ENCODE results near the gene GAS7. TPM values are rescaled to one million over a fixed set of nuclear protein-coding genes. Genes with fewer than 3 reads are reported as not detected.

GAS7 gene
- total and polyA plus RNA-seq, 3 donors from 2014 or later: 70.2 to 184 (median 152) TPM

DNA sequence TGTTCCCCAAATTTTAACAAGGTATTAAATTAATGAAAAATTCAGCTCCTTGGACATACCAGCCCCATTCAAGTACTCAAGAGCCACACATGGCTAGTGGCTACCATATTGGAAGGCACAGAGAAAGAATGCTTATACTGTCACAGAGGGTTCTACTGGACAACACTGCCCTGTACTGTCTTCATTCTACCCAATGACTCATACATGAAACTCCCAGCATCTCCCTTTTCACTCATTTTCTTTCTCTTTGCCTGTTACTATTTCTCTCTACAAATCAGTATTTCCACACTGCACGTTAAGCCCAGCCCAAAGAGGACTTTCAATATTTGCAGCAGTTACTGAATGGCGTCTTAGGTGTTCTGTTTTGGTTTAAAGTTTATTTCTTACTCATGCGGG lies 221.2 kb downstream of the GAS7 start:
- no peak for DNase-seq
- H3K27me3 ChIP-seq: no peaks in the 10 kb centered on the region
- no peaks in the 10 kb centered on the region for H3K9me3 ChIP-seq
- H3K36me3 ChIP-seq (ENCODE audit: low read depth, missing control alignments): no peaks in the 10 kb centered on the region
- intact Hi-C loops (cut with DNase I; ENCODE audit: low total_unique reads): no loop called here
- 91 to 95% methylated on average over 3 of the region's 3 CpGs for whole genome bisulfite sequencing, 2 donors
- H3K27ac ChIP-seq: no peak overlapping the region
- H3K4me1 ChIP-seq: peaks cover 7% of the 10 kb centered on the region
- no peak overlapping the region for H3K4me3 ChIP-seq
- TF ChIP-seq, protein P1, sequence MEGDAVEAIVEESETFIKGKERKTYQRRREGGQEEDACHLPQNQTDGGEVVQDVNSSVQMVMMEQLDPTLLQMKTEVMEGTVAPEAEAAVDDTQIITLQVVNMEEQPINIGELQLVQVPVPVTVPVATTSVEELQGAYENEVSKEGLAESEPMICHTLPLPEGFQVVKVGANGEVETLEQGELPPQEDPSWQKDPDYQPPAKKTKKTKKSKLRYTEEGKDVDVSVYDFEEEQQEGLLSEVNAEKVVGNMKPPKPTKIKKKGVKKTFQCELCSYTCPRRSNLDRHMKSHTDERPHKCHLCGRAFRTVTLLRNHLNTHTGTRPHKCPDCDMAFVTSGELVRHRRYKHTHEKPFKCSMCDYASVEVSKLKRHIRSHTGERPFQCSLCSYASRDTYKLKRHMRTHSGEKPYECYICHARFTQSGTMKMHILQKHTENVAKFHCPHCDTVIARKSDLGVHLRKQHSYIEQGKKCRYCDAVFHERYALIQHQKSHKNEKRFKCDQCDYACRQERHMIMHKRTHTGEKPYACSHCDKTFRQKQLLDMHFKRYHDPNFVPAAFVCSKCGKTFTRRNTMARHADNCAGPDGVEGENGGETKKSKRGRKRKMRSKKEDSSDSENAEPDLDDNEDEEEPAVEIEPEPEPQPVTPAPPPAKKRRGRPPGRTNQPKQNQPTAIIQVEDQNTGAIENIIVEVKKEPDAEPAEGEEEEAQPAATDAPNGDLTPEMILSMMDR (IDR thresholded peaks at IDR 0.05): no peak
- no peak for TF ChIP-seq POLR2A (IDR thresholded peaks at IDR 0.05)

DNA sequence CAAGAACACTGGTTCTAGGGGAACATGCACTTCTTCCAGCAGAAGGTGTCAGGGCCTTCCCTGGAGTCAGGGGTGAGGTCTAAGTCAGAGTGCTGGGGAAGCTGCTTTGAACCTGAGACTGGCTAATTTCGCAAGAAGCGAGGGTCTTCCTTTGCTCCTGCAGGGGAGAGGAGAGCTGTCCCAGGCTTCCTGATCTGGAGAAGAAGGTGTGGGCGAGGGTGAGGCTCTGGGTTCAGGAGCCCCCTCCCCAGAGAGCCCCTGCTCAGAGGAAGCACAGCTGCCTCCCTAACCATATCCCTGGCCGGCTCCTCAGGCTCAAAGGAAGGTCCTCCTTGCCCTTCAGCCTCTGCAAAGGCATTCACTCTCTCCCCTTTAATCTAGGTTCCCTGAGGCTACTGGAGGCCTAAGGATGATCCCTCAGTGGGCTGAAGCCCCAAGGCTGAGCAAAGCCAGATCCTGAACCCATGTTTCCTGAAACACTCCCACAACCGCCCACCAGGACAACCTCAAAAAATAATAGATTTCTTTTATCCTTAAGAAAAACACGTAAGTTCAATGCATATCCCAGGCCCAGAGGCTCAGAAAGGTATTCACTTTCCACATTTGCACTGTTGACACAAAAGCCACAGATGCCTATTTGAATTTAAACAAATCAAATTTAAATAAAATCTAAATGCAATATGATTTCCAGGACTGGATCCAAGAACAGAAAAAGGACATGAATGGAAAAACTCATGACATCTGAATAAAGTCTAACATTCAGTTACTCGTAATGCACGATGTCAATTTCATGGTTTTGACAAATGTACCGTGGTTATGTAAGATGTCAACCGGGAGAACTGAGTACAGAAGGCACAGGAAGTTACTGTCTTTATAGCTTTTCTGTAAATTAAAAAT lies 221.9 kb downstream of the GAS7 start:
- no peaks in the 10 kb centered on the region for H3K27me3 ChIP-seq
- 88 to 96% methylated on average over 9 to 10 of the region's 10 CpGs for WGBS, 2 donors
- no peak for DNase-seq
- H3K9me3 ChIP-seq: no peaks in the 10 kb centered on the region
- TF ChIP-seq, protein P1 (IDR thresholded peaks at IDR 0.05): no peak
- no peak for TF ChIP-seq POLR2A (IDR thresholded peaks at IDR 0.05)
- no peaks in the 10 kb centered on the region for H3K36me3 ChIP-seq (ENCODE audit: low read depth, missing control alignments)
- intact Hi-C loops (cut with DNase I; ENCODE audit: low total_unique reads): no loop called here
- H3K4me3 ChIP-seq: no peak overlapping the region
- peaks cover 11% of the 10 kb centered on the region for H3K4me1 ChIP-seq
- no peak overlapping the region for H3K27ac ChIP-seq

DNA sequence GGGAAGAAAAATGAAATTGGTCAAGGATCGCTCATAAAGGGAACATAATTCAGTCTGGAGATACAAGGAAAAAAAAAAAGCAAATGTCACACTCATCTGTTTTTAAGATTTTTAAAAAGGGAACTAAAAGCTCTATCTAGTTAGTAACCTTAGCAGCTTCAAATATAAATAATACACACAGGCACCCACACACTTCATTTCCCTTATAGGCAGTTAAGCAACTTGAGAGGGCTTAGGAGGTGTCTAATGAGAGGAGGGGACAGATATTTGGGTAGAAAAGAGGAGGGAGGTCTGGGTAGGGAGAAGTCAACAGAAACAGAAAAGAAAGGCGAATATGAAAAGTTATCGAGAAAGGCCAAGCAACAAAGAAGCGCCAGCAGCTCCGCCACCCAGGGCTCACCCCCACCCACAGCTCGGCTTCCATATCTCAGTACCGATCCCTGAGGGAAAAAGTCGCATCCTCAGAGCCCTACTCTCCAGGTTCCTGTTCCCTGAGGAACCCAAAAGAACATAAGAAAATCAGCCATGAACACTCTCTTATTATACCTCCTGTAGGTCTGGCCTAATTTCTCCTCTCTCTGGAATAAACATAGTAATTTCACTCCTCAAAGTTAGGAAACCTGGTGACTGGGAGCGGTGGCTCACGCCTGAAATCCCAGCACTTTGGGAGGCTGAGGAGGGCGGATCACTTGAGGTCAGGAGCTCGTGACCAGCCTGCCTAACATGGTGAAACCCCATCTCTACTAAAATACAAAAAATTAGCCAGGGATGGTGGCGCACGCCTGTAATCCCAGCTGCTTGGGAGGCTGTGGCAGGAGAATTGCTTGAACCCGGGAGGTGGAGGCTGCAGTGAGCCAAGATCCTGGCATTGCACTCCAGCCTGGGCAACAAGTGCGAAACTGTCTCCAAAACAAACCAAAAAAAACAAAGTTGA lies 223.7 kb downstream of the GAS7 start:
- DNase-seq: no peak
- Histone ChIP-seq H3K4me3 (no peak overlapping the region), H3K27ac (peak overlapping the region in 1 of 2 donors; percentile 37), H3K36me3 (ENCODE audit: low read depth, missing control alignments) (no peaks in the 10 kb centered on the region), H3K27me3 (no peaks in the 10 kb centered on the region), H3K4me1 (peaks cover 14% of the 10 kb centered on the region), H3K9me3 (no peaks in the 10 kb centered on the region)
- 84 to 91% methylated on average over 16 of the region's 16 CpGs for WGBS, 2 donors
- no peak for TF ChIP-seq POLR2A (IDR thresholded peaks at IDR 0.05)
- TF ChIP-seq, protein P1 (IDR thresholded peaks at IDR 0.05): no peak
- intact Hi-C loops (cut with DNase I; ENCODE audit: low total_unique reads): no loop called here

- no peak for DNase-seq
- Histone ChIP-seq H3K4me3 (no peak overlapping the region), H3K4me1 (peaks cover 14% of the 10 kb centered on the region), H3K9me3 (no peaks in the 10 kb centered on the region), H3K27me3 (no peaks in the 10 kb centered on the region), H3K27ac (peak overlapping the region in 1 of 2 donors; percentile 37), H3K36me3 (ENCODE audit: low read depth, missing control alignments) (no peaks in the 10 kb centered on the region)
- intact Hi-C loops (cut with DNase I; ENCODE audit: low total_unique reads): no loop called here
- WGBS, 2 donors: 45 to 58% methylated on average over 11 to 13 of the region's 13 CpGs
- TF ChIP-seq POLR2A (IDR thresholded peaks at IDR 0.05): no peak
- TF ChIP-seq, protein P1 (IDR thresholded peaks at IDR 0.05): no peak
These were observed 224.5 kb downstream of the GAS7 start for GRCh38 chr17:9973669-9974447.
